CD14-positive monocyte (primary cell): ENCODE data around the gene ZNF768. TPM values are rescaled to one million over a fixed set of nuclear protein-coding genes. Genes with fewer than 3 reads are reported as not detected.

Experiments
- DNase-seq, 3 donors: peaks; one replicate each; pipeline ENCODE4 v3.0.0-alpha.2; 2011 to 2022
- H2AFZ ChIP-seq: 2 replicates; pipeline ENCODE4 v1.6.0; 2012; ENCODE audit warnings: mild to moderate bottlenecking, low read depth, low read length, inconsistent platforms; ENCODE audit not compliant: insufficient read depth, poor library complexity, severe bottlenecking
- H3K27ac ChIP-seq, 2 donors: 1 replicate in 1 of 2; 2 replicates in 1 of 2; pipeline ENCODE4 v1.5.1; 2012 to 2013; ENCODE audit warnings: low read length in 2 of 2, control low read depth in 1 of 2, inconsistent platforms in 1 of 2, low read depth in 1 of 2, mild to moderate bottlenecking in 1 of 2
- H3K27me3 ChIP-seq, 2 donors: one replicate each; pipeline versions ENCODE4 v1.6.0 to v1.6.1; 2011 to 2013; ENCODE audit warnings: low read length in 2 of 2; ENCODE audit not compliant: control insufficient read depth in 2 of 2, insufficient read depth in 2 of 2
- H3K36me3 ChIP-seq, 2 donors: replicated peaks in 1 of 2; 1 replicate in 1 of 2; 2 replicates in 1 of 2; pipeline versions ENCODE4 v1.5.1 to v1.6.1; 2012 to 2013; ENCODE audit warnings: low read length in 2 of 2, control low read depth in 1 of 2, inconsistent platforms in 1 of 2, mild to moderate bottlenecking in 1 of 2; ENCODE audit not compliant: insufficient read depth in 2 of 2, control insufficient read depth in 1 of 2
- H3K4me1 ChIP-seq, 2 donors: 1 replicate in 1 of 2; 2 replicates in 1 of 2; pipeline versions ENCODE4 v1.5.1 to v1.6.1; 2012 to 2013; ENCODE audit warnings: low read length in 2 of 2, control low read depth in 1 of 2, inconsistent platforms in 1 of 2, mild to moderate bottlenecking in 1 of 2, moderate library complexity in 1 of 2; ENCODE audit not compliant: insufficient read depth in 2 of 2, control insufficient read depth in 1 of 2
- H3K4me2 ChIP-seq: replicated peaks from 2 replicates; pipeline ENCODE3; 2012; ENCODE audit warnings: low read length, moderate library complexity, mild to moderate bottlenecking; ENCODE audit not compliant: poor library complexity, severe bottlenecking; ENCODE audit errors: extremely low read depth
- H3K4me3 ChIP-seq, 3 experiments: fragments of 200-600 bp in 1 of 3; sonication (generic) in 1 of 3; replicated peaks in 1 of 3; 1 replicate in 2 of 3; 2 replicates in 1 of 3; pipeline ENCODE4 v1.5.1; 2011 to 2013; ENCODE audit warnings: low read length in 3 of 3, mild to moderate bottlenecking in 3 of 3, control low read depth in 2 of 3, low read depth in 2 of 3, inconsistent platforms in 1 of 3, moderate library complexity in 1 of 3
- H3K79me2 ChIP-seq: 2 replicates; pipeline ENCODE4 v1.6.0; 2012; ENCODE audit warnings: mild to moderate bottlenecking, control low read depth, inconsistent platforms, low read length, moderate library complexity; ENCODE audit not compliant: insufficient read depth
- H3K9ac ChIP-seq: 2 replicates; pipeline ENCODE4 v1.6.0; 2017; ENCODE audit warnings: low read length, mild to moderate bottlenecking; ENCODE audit not compliant: insufficient read depth, poor library complexity, severe bottlenecking
- H3K9me3 ChIP-seq, 2 donors: replicated peaks in 1 of 2; 1 replicate in 1 of 2; 2 replicates in 1 of 2; pipeline versions ENCODE4 v1.5.1 to v1.6.1; 2012 to 2013; ENCODE audit warnings: low read length in 2 of 2, control low read depth in 1 of 2; ENCODE audit not compliant: control insufficient read depth in 1 of 2, insufficient read depth in 1 of 2
- H4K20me1 ChIP-seq: 2 replicates; pipeline ENCODE4 v1.6.0; 2012; ENCODE audit warnings: mild to moderate bottlenecking, low read length, control low read depth, moderate library complexity; ENCODE audit not compliant: insufficient read depth
- H3K27ac Mint-ChIP-seq, 7 donors: one replicate each; pipeline ENCODE4 v1.8.0; 2020; ENCODE audit warnings: mild to moderate bottlenecking in 7 of 7, mixed read lengths in 7 of 7, moderate library complexity in 6 of 7, inconsistent platforms in 2 of 7
- H3K27me3 Mint-ChIP-seq, 3 donors: one replicate each; pipeline ENCODE4 v1.8.0; 2021 to 2022; ENCODE audit warnings: low read depth in 3 of 3, mild to moderate bottlenecking in 3 of 3, mixed read lengths in 3 of 3, moderate library complexity in 3 of 3, inconsistent platforms in 1 of 3
- H3K36me3 Mint-ChIP-seq, 2 donors: one replicate each; pipeline ENCODE4 v1.8.0; 2020; ENCODE audit warnings: mixed read lengths in 2 of 2, inconsistent platforms in 1 of 2, mild to moderate bottlenecking in 1 of 2
- H3K4me1 Mint-ChIP-seq: one replicate; pipeline ENCODE4 v1.8.0; 2020; ENCODE audit warnings: mild to moderate bottlenecking, mixed read lengths
- H3K4me3 Mint-ChIP-seq, 2 donors: one replicate each; pipeline ENCODE4 v1.8.0; 2020; ENCODE audit warnings: mild to moderate bottlenecking in 2 of 2, mixed read lengths in 2 of 2, moderate library complexity in 1 of 2
- H3K9me3 Mint-ChIP-seq, 7 donors: one replicate each; pipeline ENCODE4 v1.8.0; 2020 to 2022; ENCODE audit warnings: mixed read lengths in 7 of 7, mild to moderate bottlenecking in 6 of 7, moderate library complexity in 6 of 7, inconsistent platforms in 2 of 7
- CTCF ChIP-seq: fragments of 200-600 bp; IDR thresholded peaks from one replicate; pipeline ENCODE4 v1.8.0; 2022; ENCODE audit warnings: antibody characterized with exemption, mild to moderate bottlenecking
- WGBS: methylation state at CpG from one replicate; pipeline ENCODE4 v1.1.5; 2013; ENCODE audit warnings: missing lambda C conversion rate; ENCODE audit not compliant: insufficient coverage; 5-methylcytosine and 5-hydroxymethylcytosine counted together
- intact Hi-C, 2 donors: fragments of 100-400 bp; cut with micrococcal nuclease; formaldehyde crosslinking; loops; one replicate each; pipeline versions ENCODE4 v1.15.0 to v1.15.1; 2023
- polyA plus RNA-seq, 3 donors: library from polyadenylated mRNA; depleted of rRNA in 1 of 3; unstranded in 2 of 3; stranded (reverse) in 1 of 3; fragments of 300-500 nt in 2 of 3; fragments of >200 nt in 1 of 3; fragmentation: Illumina TruSeq in 2 of 3; gene quantifications; 1 replicate in 2 of 3; 2 replicates in 1 of 3; pipeline ENCODE4 v1.2.3, GENCODE V29; 2012 to 2021

Gene ZNF768
- polyA plus RNA-seq, 3 donors, result 2.8 to 13.4 (median 3.0) TPM

- Histone ChIP-seq H2AFZ (peak within 1 kb of the TSS; percentile 89), H3K27me3 (no peaks in the 10 kb centered on the region), H3K9me3 (no peaks in the 10 kb centered on the region), H3K4me3 (peak within 1 kb of the TSS; percentile 81 to 87 (median 87)), H3K36me3 (peaks cover 0 to under 1% of the 10 kb centered on the region in 2 donors), H3K27ac (peak within 1 kb of the TSS; percentile 73 to 90), H3K79me2 (peaks cover 17% of the 10 kb centered on the region), H4K20me1 (no peaks in the 10 kb centered on the region), H3K4me2 (peak within 1 kb of the TSS; percentile 97), H3K9ac (peak within 1 kb of the TSS; percentile 86), H3K4me1 (peaks cover 48 to 66% of the 10 kb centered on the region in 2 donors)
- TF ChIP-seq CTCF, result no peak
- Mint-ChIP-seq H3K36me3 (no peaks in the 10 kb centered on the region), H3K27me3 (peaks cover 0 to 2% (median 1%) of the 10 kb centered on the region in 3 donors), H3K9me3 (no peaks in the 10 kb centered on the region), H3K27ac (peak within 1 kb of the TSS; percentile 91 to 98 (median 96)), H3K4me1 (peaks cover 53% of the 10 kb centered on the region), H3K4me3 (peak within 1 kb of the TSS; percentile 81 to 91)
- intact Hi-C loops, result loop anchor here (1.0 to 5.0 kb wide), 5 partner anchors 13 to 86 kb away; partner anchors contain the start of genes FBRS (in 1 of the 2) and ZNF764 (in 1 of the 2)
- WGBS, result under 1% methylated on average over 61 of the region's 67 CpGs
- peak; percentile 95 to 97 (median 96) for DNase-seq
These were observed 45.3 kb upstream of the ZNF768 start, which contains the start of gene ZNF688 for GRCh38 chr16:30571445-30572322. Gene ZNF688, minus strand, starts transcription at chr16:30571714. Its CDS starts 85 bp downstream, at chr16:30571629.

- H3K36me3 Mint-ChIP-seq, result no peaks in the 10 kb centered on the region
- Histone ChIP-seq H3K27ac (peak overlapping the region; percentile 73 to 90), H3K4me1 (peaks cover 48 to 64% of the 10 kb centered on the region in 2 donors), H3K27me3 (no peaks in the 10 kb centered on the region), H2AFZ (peak overlapping the region; percentile 89), H3K4me2 (peak overlapping the region; percentile 97), H3K4me3 (peak overlapping the region; percentile 81 to 87 (median 87)), H3K9ac (peak overlapping the region; percentile 86), H3K36me3 (no peaks in the 10 kb centered on the region), H3K9me3 (no peaks in the 10 kb centered on the region), H3K79me2 (peaks cover 17% of the 10 kb centered on the region), H4K20me1 (no peaks in the 10 kb centered on the region)
- no peak for TF ChIP-seq CTCF
- peaks cover 51% of the 10 kb centered on the region for H3K4me1 Mint-ChIP-seq
- intact Hi-C loops, result loop anchor here (5.0 kb wide), 2 partner anchors 34 to 86 kb away; partner anchors contain the start of gene FBRS (in 1 of the 2)
- peak overlapping the region; percentile 70 to 91 (median 88) for H3K27ac Mint-ChIP-seq
- H3K9me3 Mint-ChIP-seq, result no peaks in the 10 kb centered on the region
- peak overlapping the region; percentile 81 to 91 for H3K4me3 Mint-ChIP-seq
- WGBS, result 2% methylated on average over 7 of the region's 22 CpGs
- DNase-seq, result no peak
- peaks cover 1 to 2% (median 2%) of the 10 kb centered on the region in 3 donors for H3K27me3 Mint-ChIP-seq
These were observed 44.5 kb upstream of the ZNF768 start for GRCh38 chr16:30570636-30571444.
